Activated T-helper 17 cell treated with anti-CD3 and anti-CD28 coated beads, Interleukin-2, amount 50 U/mL, for 72 hours (primary cell): ENCODE data around the gene NT5C3A. TPM values are rescaled to one million over a fixed set of nuclear protein-coding genes. Genes with fewer than 3 reads are reported as not detected.
"Not testable (repeated sequence)": the region's sequence is repeated elsewhere in the genome, so short reads cannot be mapped to it uniquely, and the experiment has no call there.

ENCODE experiments used
- ATAC-seq: fragments of 150-1000 bp; cut with Tn5 transposase; replicated peaks from 2 replicates; pipeline ENCODE4 v1.10.0; 2021; ENCODE audit warnings: mild to moderate bottlenecking, moderate library complexity
- H3K27ac Mint-ChIP-seq: one replicate; pipeline ENCODE4 v1.8.0; 2022; ENCODE audit warnings: mixed read lengths
- H3K27me3 Mint-ChIP-seq: one replicate; pipeline ENCODE4 v1.8.0; 2022; ENCODE audit warnings: mixed read lengths
- H3K36me3 Mint-ChIP-seq: one replicate; pipeline ENCODE4 v1.8.0; 2022; ENCODE audit warnings: low read depth, mild to moderate bottlenecking, mixed read lengths
- H3K4me1 Mint-ChIP-seq: one replicate; pipeline ENCODE4 v1.8.0; 2022; ENCODE audit warnings: mixed read lengths
- H3K4me3 Mint-ChIP-seq: one replicate; pipeline ENCODE4 v1.8.0; 2022; ENCODE audit warnings: mild to moderate bottlenecking, mixed read lengths
- H3K9me3 Mint-ChIP-seq: one replicate; pipeline ENCODE4 v1.8.0; 2022; ENCODE audit warnings: mixed read lengths
- total RNA-seq, 2 donors: library from RNA; stranded (reverse); gene quantifications; one replicate each; pipeline ENCODE4 v1.2.3, GENCODE V29; 2022

The NT5C3A gene
- total RNA-seq, 2 donors from 2014 or later, result 35.0 to 35.7 TPM

GRCh38 chr7:32991975-32992700 lies 70.4 kb downstream of the NT5C3A start:
- not testable (repeated sequence) for H3K9me3 Mint-ChIP-seq, H3K27me3 Mint-ChIP-seq, H3K36me3 Mint-ChIP-seq, H3K4me1 Mint-ChIP-seq
- peak overlapping the region; percentile 26 for H3K4me3 Mint-ChIP-seq
- ATAC-seq, result peak; percentile 45
- peak overlapping the region; percentile 46 for H3K27ac Mint-ChIP-seq

DNA sequence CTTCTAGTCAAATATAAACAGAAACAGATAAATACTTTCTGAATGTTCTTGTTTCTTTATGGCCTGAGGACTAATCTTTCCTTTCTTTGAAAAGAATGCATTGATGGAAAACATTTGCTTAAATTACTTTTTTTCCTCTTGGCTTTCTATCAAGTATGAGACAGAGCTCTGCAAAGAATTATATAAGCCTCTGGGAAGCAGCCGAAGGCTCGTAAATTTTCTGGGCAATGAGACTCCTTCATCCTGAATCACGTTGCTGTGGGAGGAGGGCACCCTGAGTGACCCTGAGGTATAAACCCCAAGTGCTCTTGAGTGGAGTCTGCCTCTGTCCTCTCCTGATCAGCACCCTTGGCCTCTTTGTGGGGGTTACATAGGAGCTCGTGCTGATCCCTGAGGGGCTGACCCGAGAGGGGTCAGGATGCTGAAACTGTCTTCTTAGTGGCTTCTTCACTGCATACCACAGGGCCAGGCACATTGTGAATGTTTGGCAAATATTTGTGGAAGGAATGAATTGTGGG lies 71.4 kb downstream of the NT5C3A start:
- not testable (repeated sequence) for H3K4me3 Mint-ChIP-seq, H3K9me3 Mint-ChIP-seq, H3K27ac Mint-ChIP-seq, H3K4me1 Mint-ChIP-seq, H3K27me3 Mint-ChIP-seq, H3K36me3 Mint-ChIP-seq, ATAC-seq

- H3K9me3 Mint-ChIP-seq, H3K27me3 Mint-ChIP-seq, ATAC-seq, H3K36me3 Mint-ChIP-seq, H3K27ac Mint-ChIP-seq, H3K4me1 Mint-ChIP-seq, H3K4me3 Mint-ChIP-seq: not testable (repeated sequence)
Measured at GRCh38 chr7:32988148-32988547, 74.4 kb downstream of the NT5C3A start.

GRCh38 chr7:32979902-32980301 lies 82.7 kb downstream of the NT5C3A start:
- H3K36me3 Mint-ChIP-seq, H3K27me3 Mint-ChIP-seq, H3K27ac Mint-ChIP-seq, H3K4me1 Mint-ChIP-seq, H3K4me3 Mint-ChIP-seq, H3K9me3 Mint-ChIP-seq, ATAC-seq: not testable (repeated sequence)

DNA sequence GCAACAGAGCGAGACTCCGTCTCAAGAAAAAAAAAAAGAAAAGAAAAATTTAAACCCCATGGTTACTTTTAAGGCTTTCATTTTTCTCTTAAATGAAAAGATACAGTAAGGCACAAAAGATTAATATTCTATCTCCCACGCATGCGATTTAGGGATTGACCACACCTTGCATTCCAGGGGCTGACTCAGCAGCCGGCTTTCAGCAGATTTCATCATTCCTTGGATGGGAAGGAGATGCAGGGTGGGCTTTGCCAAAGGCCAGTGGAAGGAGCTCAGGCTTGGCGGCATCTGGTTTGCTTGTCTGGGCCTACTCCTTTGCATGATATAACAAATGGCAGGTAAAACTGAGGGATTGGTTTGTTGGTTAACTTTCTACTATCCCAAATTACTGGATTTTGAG lies 83.3 kb downstream of the NT5C3A start:
- not testable (repeated sequence) for H3K4me3 Mint-ChIP-seq, H3K4me1 Mint-ChIP-seq, H3K27me3 Mint-ChIP-seq, H3K27ac Mint-ChIP-seq, H3K9me3 Mint-ChIP-seq, ATAC-seq, H3K36me3 Mint-ChIP-seq

DNA sequence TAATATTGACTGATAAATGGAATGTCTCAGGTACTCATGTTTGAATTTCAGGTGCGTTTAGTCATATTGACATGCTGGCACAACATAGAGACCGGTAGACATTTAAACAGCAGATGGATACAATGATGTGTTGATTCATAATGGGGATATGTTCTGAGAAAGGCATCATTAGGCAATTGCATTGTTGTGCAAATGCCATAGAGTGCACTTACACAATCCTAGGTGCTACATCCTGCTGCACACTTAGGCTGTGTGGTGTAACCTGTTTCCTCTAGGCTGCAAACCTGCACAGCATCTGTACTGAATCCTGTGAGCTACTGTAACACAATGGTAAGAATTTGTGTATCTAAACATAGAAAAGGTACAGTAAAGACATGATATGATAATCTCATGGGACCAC lies 85.4 kb downstream of the NT5C3A start:
- H3K4me1 Mint-ChIP-seq, result not testable (repeated sequence)

GRCh38 chr7:32971967-32972366 lies 90.6 kb downstream of the NT5C3A start:
- H3K27me3 Mint-ChIP-seq, ATAC-seq: not testable (repeated sequence)

More for the DNA sequence above, 85.4 kb downstream of the NT5C3A start:
- not testable (repeated sequence) for H3K27me3 Mint-ChIP-seq, H3K9me3 Mint-ChIP-seq, ATAC-seq, H3K36me3 Mint-ChIP-seq, H3K27ac Mint-ChIP-seq, H3K4me3 Mint-ChIP-seq

GRCh38 chr7:32967268-32967582 lies 95.4 kb downstream of the NT5C3A start:
- H3K4me1 Mint-ChIP-seq, H3K27me3 Mint-ChIP-seq, H3K4me3 Mint-ChIP-seq, H3K27ac Mint-ChIP-seq, ATAC-seq, H3K9me3 Mint-ChIP-seq, H3K36me3 Mint-ChIP-seq: not testable (repeated sequence)

More at GRCh38 chr7:32971967-32972366, 90.6 kb downstream of the NT5C3A start:
- H3K4me1 Mint-ChIP-seq, H3K36me3 Mint-ChIP-seq, H3K9me3 Mint-ChIP-seq, H3K27ac Mint-ChIP-seq, H3K4me3 Mint-ChIP-seq: not testable (repeated sequence)

DNA sequence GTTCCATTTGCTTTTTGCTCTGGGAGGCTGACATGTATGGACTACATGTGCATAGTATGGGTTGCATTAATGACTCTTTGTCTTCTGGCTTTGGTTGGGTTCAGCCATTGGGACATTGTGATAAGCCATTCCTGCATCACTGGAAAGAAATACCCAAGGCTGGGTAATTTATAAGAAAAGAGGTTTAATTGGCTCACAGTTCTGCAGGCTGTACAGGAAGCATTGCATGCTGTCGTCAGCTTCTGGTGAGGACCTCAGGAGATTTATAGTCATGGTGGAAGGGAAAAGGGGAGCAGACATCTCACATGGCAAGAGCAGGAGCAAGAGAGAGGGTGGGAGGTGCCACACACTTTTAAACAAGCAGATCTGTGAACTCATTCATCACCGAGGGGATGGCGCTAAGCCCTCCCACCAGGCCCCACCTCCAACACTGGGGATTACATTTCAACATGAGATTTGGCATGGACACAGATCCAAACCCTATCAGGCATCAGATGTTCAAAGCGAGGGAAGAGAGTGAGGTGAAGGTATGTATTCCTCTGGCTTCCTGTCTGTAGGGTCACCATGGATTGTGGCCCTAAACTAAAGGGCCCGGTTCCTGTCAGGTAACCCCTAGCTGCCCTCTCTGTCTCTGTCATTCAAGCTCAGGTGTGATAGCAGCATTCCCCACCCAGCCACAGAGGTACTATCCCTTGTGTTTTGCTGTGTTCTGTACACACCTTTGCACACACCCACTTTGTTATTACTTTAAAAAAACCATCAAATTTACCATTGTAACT lies 95.9 kb downstream of the NT5C3A start:
- H3K9me3 Mint-ChIP-seq, H3K4me1 Mint-ChIP-seq, H3K27ac Mint-ChIP-seq, ATAC-seq, H3K4me3 Mint-ChIP-seq, H3K36me3 Mint-ChIP-seq, H3K27me3 Mint-ChIP-seq: not testable (repeated sequence)

DNA sequence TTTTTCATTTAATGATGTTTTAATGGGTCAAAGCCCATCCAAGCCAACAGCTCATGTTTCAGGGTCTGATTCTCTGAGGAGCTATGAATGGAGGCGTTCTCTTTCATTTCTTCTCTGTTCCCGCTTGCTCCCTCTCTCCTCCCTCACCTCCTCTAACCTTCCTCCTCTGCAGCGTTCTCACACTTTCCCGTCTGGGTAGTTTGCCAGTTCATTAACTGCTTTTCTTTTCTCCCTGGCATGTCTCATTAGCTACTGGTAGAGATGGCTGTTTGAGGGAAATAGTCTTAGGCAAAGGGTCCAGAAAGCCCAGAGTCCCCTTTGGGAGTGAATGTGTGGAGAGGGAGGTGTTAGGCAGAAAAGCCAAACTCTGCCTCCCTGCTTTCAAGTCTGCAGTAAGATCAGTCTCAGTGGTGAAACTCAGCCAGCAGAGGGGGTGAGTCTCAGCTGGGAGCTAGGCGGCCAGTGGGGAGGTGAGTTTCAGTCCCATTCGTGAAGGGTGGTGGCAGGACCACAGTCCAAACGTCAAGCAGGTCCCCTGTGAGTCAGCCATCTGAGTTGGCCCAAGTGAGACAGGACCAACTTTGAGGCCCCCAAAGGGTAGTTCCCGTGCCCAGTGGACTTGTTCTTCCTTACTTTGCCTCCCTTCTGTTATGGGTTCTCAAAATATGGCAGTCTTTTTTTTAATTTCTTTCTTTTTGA lies 98.0 kb downstream of the NT5C3A start:
- not testable (repeated sequence) for H3K4me1 Mint-ChIP-seq, H3K27ac Mint-ChIP-seq, H3K9me3 Mint-ChIP-seq, H3K36me3 Mint-ChIP-seq, H3K4me3 Mint-ChIP-seq, H3K27me3 Mint-ChIP-seq
- peak; percentile 96 for ATAC-seq

Other genes with a start within 250 kb of the NT5C3A start
- 10 to 100 TPM; 33.6 to 50.8 TPM for gene KBTBD2, start 171.0 kb downstream of the NT5C3A start, total RNA-seq
- gene FKBP9, start 105.3 kb downstream of the NT5C3A start, total RNA-seq, result 1 to 10 TPM in 1 of 2 donors, under 1 TPM in 1; 0.65 to 1.7 TPM
- 10 to 100 TPM in 1 of 2 donors, 1 to 10 TPM in 1; 5.2 to 11.2 TPM for gene RP9, start 46.6 kb upstream of the NT5C3A start, total RNA-seq
- gene BBS9, start 66.8 kb upstream of the NT5C3A start, total RNA-seq, result 10 to 100 TPM; 11.3 to 14.4 TPM